Stimulated activated CD8-positive, alpha-beta memory T cell treated with anti-CD3 and anti-CD28 coated beads, Interleukin-7, amount 100 ng/mL, for 48 hours (primary cell): ENCODE measurements around the gene SLMAP.

Experiments
- DNase-seq, 2 donors: peaks; one replicate each; pipeline ENCODE4 v3.0.0-alpha.2; 2020; ENCODE audit warnings: low read depth in 1 of 2; ENCODE audit errors: extremely low read depth in 1 of 2

Gene SLMAP

GRCh38 chr3:57957824-57958223 lies 201.7 kb downstream of the SLMAP start:
- no peak for DNase-seq

- DNase-seq: no peak
Observed at GRCh38 chr3:57958642-57959422, 202.7 kb downstream of the SLMAP start.

DNA sequence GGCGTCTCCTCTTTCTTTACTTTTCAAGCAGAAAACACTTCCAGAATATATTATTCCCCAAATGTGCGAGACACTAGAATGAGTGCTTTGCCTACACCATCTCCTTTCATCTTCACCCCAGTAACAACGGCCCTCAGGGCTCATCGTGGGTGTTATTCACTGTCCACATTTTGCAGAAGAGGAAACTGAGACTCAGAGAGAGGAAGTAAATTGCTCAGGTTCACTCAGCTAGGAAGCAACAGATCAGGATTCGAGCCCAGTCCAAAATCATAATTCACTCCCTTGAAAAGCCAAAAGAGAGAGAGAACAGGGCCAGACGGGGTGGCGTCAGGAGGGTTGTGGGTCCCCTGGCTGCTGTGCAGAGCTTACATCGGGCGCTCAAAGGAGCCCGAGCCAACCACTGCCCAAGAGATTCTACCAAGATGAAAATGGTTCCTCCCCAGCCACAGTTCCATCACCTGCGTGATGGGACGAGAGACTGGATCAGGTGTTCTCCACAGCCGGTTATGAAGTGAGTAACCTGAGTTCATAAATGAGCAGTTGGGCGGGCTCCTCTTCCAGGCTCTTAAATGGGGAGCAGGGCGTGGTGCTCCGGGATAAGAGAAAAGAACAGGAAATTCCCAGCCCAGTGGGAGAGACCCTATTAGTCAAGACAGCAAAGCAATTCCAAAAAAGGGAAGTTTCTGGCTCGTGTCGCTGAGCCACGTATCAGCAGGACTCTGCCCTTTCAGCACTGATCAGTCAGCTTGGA lies 203.5 kb downstream of the SLMAP start:
- DNase-seq: no peak

DNA sequence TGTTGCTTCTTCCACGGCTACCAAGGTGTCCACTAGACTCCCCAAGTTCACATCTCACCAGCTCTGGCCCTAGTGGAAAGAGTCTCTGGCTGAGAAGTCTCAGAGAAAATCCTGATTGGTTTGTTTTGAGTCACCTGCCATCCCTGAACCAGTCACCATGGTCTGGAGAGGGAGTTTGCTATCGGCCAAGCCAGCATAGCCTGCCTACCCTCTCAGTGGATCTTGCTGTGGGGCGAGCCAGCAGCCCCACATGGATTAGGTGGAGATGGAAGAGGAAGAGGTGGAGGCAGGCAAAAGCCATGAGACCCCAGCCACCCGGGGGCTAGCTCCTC lies 204.0 kb downstream of the SLMAP start:
- no peak for DNase-seq

GRCh38 chr3:57961177-57961827 lies 205.2 kb downstream of the SLMAP start:
- DNase-seq: no peak

- DNase-seq: no peak
Observed at GRCh38 chr3:57961828-57962447, 205.8 kb downstream of the SLMAP start.

DNA sequence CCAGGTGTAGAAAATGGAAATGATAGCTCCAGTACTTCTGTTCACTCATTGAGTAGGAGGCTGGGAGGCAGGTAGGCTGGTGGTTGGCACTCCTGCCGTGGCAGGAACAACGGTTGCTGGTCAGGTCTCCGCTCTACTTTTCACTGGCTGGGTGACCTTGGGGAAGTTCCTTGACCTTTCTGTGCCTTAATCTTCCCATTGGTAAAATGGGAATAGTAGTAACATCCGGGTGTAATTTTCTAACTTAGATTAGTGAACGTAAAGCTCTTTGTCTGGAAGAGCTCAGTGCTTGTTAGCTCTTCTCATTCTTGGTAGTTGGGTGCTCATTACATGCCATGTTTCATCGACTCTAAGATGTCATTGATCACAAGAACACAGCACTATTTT lies 206.3 kb downstream of the SLMAP start:
- no peak for DNase-seq

DNA sequence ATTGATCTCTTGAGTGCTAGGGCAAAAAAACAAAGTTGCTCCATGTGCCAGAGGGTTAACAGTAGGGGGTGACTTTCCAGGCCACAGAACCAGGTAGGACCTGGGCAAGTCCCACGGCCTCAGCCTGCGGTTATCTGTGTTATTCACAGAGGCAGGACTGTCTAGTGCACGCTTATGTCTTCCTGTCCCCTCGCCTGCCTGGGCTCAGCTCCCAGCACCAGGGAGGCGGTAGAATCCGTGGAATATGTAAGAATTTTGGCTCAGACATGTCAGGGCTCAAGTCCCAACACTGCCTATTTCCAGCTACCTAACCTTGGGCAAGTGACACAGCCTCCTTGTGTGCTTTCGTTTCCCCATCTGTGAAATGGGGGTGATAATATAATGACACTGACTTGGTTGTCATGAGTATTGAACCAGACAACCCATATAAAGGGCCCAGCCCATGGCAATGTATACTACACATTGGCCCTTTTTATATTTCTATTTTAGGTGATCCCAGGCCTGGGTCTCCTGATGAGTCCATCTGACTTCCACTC lies 207.8 kb downstream of the SLMAP start:
- DNase-seq: no peak

DNA sequence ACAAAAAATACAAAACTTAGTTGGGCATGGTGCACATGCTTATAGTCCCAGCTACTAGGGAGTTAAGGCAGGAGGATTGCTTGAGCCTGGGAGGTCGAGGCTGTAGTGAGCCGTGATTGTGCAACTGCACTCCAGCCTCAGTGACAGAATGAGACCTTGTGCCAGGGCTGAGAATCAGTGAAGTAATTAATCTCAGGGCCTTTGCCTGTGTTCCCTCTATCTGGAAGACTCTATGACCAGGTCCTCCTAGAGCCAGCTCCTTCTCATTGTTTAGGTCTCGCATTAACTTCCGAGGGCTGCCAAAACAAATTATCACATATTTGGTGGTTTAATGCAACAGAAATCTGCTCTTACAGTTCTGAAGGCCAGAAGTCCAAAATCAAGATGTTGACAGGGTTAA lies 210.7 kb downstream of the SLMAP start:
- no peak for DNase-seq

- DNase-seq: no peak
Observed at GRCh38 chr3:57967590-57967989, 211.5 kb downstream of the SLMAP start.

GRCh38 chr3:57968501-57968900 lies 212.4 kb downstream of the SLMAP start:
- DNase-seq: no peak

GRCh38 chr3:57971975-57972374 lies 215.9 kb downstream of the SLMAP start:
- DNase-seq: no peak

DNA sequence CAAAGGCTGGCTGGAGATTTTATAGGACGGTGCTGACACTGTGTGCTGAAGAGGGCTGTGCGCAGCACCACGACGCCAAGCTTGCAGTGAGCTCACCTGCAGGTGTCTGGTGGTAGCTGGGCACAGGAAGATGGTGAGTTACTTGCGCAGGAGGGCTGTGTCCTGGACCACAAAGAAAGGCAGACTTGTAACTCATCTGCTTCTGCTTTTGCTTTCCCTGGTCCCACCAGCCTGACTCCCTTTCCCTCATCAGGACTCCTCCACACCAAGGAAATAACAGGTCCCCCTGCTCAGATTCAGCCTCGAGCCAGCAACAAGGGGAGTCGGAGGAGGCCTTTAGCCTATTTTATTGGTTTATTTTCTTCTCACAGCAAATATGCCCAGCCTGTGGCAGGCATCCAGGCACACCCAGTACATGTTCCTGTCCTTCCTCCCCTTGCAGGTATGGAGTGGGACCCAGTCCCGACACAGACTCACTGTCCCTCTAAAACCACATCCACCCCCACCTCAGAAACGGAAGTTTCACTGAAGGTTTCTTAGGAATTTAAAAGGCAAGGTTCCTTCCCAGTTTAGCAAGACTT lies 216.5 kb downstream of the SLMAP start:
- no peak for DNase-seq

DNA sequence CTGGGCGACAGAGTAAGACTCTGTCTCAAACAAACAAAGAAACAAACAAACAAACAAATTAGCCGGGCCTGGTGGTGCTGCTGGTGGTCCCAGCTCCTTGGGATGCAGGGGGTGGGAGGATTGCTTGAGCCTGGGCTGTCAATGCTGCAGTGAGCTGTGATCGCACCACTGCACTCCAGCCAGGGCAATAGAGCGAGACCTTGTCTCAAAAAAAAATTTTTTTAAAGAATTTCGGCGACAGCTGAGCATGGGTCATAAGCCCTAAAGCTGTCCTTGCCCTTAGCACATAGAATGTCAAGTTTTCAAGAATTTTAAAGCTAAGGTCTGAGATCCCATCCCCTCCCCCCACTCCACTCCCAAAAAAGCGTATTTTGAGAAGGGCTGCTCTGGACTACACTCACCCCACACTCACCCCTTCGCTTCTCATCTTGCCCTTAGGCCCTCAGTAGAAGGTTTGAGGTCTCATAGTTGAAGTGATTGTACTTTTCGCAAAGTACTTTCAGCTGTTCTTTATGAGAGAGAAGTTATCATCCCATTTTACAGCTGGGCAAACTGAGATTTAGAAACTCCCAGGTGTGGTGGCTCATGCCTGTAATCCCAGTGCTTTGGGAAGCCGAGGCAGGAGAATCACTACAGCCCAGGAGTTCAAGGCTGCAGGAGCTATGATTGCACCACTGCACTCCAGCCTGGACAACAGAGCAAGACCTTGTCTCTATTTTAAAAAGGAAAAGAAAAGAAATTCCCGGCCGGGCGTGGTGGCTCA lies 217.8 kb downstream of the SLMAP start:
- DNase-seq: no peak

DNA sequence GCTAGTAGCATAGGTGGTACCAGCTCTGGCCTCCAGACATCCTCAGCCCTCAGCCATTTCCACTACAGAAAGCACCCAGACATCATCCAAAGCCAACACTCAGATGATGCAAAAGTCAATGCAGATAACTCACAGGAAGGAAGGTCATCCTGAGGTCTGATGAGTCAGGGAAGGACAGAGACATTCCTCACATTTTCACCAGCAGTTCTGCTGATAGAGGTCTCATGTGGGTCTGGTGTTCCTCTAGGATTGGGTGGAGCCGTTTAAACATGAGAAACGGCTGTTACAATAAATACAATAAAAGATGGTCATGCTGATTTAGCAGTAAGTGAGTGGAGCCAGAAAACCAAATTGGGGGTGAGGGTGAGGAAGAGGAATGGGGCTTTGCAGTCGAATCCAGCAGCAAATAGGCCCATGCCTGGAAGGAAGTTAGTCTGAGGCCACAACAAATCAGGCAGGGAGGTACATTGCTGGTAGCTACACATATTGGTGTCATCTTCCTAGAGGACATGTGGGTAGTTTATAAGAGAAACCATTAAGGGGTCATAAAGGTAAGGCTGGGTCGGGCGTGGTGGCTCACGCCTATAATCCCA lies 218.8 kb downstream of the SLMAP start:
- no peak for DNase-seq

- DNase-seq: no peak
Observed at GRCh38 chr3:57977818-57978235, 221.7 kb downstream of the SLMAP start.

GRCh38 chr3:57978316-57978715 lies 222.2 kb downstream of the SLMAP start:
- no peak for DNase-seq
